CD1c-positive myeloid dendritic cell (primary cell): Measurements from ENCODE around the gene LCP2.
"Not testable (repeated sequence)": the region's sequence is repeated elsewhere in the genome, so short reads cannot be mapped to it uniquely, and the experiment has no call there.

Source experiments
- DNase-seq: peaks from one replicate; pipeline ENCODE4 v3.0.0-alpha.2; 2016; ENCODE audit errors: extremely low spot score

Gene LCP2

DNA sequence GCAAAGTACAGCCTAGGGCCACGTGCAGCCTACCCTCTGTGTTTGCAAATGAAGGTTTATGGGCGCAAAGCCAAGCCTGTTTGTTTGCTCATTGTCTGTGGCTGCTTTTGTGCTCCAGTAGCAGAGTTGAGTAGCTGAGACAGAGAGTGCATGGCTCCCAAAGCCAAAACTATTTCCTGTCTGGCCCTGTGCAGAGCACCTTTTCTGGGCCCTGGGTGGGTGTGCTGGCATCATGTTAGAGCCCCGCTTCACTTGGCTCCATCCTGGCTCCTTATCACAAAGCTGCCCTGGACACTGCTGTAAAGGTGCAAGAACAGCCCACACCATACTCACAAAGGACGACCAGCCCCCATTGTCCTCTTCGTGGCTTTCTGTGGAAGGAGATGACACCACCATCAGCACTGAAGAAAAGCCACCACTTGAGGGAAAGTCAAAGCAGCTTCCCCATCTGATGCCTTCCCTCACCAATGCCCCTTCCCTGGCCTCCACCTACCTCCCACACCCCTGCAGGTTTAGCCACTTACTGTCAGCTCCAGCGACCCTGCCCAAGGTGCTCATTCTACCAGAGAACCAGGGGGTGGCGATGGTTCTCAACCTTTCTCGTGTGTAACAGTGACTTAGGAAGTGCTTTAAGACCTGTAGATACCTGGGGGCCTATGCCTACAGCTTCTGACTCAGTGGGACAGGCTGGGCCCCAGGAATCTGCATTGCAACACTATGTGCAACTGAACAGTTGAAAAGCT is 23.4 kb downstream of the LCP2 start:
- DNase-seq: peak; percentile 60

DNA sequence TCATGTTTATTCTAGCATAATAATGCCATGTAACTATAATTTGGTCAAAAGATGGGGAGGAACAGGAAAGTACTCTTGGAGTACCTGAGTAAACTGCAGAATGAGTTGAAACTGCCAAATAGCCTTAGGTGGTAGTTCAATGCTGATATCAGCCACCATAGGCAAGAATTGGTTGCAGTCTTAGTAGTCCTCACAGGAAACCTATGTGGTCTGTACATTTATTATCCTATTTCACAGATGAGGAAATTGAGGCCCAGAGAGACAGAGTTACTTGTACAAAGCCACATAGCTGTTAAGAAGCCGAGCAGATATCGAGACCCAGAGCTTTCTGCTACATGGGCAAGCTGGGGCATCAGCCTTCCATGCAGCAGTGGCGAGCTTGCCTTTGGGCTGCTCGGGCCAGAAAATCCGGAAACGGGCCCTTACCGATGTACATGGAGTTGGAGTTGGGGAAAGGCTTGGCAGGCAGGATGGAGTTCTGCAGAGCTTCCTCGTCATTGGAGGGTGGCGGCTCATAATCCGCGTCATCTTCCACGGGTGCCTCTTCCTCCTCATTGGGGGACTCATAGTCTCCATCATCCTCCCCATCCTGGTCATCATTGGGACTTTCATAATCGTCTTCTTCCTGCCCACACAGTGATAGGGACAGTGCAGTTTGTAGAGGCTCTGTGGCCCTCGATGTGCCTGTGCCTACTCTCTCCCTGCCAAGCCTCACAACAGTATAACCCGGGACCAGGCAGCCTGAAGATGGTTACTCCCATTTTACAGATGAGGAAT is 27.1 kb downstream of the LCP2 start:
- DNase-seq: peak; percentile 30

DNA sequence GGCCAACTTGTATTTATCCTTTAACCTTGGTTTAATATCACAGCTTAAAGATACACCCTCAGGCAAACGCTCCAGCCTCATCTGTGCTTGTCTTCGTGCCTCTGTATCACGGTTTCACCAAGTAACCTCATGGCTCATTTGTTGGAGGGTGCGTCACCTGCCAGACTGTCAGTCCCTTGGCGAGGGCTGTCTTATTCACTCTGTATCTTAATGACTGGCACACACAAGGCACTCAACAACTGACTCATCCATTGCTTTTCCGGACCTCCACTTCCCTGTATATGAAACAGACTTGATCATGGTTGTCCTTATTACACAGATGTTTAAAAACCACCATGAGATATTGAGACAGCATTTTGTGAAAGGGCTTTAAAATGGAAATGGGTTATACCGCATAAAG is 28.0 kb downstream of the LCP2 start:
- peak; percentile 83 for DNase-seq

DNA sequence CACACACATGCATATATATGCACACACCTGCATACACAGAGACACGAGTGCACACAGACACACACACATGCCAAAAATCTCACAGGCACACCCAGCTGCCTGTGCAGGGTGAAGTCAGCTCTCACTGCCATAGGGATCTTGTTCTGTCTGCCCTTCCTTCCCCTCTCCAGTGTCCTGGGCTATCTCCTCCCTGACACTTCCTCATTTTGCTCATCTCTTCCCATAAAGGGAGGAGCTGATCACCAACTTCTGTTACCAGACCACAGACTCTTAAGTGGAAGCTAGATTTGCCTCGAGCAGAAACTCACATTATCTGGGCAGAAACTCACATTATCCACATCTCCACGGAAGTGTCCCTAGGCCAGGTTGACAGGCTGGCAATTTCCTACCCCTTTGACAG is 28.7 kb downstream of the LCP2 start:
- peak; percentile 85 for DNase-seq

DNA sequence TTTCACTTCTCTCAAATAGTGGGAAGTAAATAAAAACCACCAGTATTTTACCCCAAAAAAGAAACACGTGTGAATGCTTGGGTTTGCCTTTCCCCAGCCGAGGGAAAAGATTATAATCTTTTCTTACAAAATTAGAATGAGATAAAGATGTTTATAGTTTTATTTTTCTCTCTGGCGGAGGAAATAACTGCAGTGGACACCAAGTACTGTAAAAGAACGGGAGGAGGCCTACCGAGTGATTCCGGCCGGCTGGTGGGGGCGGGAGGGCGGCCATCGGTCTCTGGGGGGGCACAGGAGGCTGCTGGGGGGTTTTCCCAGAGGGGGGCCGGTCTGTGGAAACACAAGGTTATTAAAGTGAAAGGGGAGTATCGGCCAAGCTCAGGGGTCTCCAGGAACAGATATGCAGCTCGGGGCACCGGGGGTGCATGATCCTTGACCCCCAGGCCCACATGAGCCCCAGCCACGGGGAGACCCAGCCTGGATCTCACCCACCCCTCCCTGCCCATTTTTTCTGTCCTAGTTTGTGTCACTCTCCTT is 29.4 kb downstream of the LCP2 start:
- DNase-seq: no peak

DNA sequence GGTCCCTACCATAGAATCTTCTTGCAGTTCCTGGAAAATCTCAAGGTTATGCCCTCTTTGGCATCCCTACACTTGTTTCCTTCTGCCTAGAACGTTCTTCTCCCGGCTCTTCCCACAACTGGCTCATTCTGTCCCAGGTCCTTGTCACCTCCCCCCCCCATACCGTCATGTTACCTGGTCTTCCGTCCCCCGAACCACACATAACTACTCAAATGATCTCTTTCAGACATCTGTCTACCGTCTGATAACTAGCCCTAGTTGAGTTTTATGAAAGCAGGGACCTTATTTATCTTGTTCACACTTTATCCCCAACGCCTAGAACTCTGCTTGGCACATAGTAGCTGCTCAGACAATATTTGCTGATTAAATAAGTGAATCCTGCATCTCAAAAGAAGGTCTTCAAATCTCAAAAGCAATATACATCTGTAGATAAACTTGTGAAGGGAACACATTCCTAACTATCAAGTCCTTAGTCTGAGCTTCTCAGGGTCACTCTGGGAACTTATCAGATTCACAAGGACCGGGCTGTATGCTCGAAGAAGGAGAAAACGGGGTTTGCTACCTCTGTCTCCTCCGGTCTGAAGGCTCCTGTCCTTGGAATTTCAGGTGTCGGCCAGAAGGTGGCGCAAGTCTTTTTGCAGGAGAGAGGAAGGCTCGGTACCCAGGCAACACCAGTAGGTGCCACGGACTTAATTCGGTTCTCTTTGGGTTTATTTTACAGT is 30.0 kb downstream of the LCP2 start:
- peak; percentile 88 for DNase-seq

DNA sequence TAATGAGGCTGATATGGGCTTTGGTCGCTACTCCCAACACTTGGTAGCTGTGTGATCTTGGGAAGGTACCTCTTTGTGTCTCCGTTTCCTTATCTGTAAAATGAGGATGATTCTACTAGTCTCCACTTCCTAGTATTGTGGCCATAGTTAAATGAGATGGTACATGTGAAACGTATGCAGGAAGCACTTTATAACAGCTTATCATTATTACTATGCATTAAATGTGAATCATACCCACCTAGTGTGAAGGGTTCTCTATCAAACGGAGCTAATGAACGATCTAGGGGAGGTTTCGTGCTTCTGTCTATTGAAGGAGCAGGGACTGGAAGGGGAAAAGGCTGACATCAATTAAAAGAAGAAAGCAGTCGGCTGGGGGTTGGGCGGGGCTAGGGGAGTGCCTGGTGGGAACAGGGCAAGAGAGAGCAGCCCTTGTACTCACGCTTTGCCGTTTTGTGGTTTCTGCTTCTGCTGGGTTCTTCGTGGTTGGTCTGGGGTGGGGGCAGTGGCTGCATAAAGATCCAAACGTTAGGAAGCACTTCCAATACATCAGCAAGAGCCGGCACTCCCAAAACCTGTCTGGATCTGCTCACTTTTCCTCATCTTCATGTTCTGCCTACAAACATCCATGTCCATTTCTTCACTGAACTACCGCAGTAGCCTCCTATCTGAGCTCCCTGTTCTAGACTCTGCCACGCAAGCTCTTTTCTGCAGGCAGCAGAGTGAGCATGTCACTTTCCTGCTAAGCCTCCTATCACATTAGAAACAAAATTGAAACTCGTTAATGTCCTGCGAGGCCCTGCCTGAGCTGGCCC is 30.8 kb downstream of the LCP2 start:
- DNase-seq: no peak

DNA sequence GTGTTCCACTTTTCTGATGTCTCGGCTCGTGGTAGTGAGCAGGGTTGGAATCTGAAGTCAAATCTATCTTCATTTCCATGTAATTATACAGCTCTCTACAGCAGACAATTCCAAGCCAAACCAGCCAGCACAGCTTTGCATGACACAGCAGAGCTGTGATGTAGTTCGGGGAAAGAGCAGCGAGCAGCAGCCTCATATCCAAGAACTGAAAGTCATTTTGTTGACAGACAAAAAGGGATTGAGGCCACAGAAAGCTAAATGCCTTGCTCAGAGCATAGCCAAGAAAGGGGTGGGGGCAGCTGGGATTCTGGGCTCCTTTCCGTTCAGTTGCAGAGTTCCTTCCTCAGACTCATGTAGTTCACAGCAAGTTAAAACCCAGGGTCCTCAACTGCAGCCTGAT is 32.1 kb downstream of the LCP2 start:
- DNase-seq: no peak

DNA sequence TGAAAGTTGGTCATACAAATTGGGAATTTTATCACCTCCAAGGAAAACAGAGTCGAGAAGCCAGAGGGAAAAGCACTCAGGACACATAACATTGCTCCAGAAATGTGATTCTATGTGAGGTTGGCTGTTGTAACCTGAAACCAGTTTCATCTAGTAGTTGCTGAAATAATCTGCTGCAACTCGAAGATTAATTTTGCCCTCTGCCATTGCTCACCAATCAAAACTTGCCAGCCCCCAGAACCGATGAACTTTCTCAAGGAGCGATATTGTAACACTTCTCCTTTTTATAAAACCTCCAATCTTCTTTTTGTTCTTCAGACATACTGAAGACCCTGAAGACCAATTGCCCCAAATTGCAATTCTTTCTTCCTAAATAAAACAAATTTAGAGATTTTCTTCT is 33.7 kb downstream of the LCP2 start:
- DNase-seq: no peak

DNA sequence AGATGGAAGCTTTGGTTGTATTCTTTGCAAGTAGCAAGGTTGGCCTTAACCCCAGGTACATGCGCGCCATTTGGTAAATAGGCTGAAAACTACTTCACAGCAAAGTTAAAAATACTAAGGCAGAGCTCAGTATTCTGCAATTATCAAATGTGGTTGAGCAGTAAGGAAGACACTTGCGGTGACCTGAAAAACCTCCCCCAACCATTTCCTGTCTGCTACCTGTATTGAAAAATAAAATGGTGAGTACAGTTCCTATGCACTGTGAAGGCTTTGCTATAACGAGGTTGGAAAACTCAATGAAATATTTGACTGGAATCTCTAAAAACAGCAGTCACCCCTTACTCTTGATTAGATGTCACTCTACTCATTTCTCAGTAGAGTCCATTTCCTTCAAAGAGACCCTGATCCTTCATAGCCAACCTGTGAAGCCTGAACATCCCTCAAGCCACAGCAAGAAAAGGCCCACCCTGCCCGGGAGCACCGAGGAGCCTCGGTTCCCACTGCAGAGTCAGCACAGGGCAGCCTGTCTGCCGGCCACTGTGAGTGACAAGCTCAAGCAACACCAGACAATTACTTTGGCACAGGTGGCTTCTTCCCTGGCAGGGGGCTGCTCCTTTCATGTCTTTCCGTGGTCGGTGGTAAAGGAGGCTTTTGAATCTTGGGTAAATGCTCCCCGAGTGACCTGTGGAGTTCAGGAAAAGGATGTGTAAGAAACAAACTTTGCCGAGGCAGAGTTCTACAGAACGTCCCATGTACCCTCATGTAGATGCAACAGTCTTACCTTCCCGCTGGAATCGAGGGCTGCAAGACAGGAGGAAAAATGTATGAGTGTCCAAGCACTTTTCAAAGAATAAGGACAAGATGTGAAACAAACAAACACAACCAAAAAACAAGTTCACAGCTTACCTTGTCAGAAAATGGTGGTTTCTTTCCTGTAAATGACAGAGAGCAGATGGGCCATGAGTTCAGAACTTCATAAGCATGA is 35.2 kb downstream of the LCP2 start:
- DNase-seq: peak; percentile 27

DNA sequence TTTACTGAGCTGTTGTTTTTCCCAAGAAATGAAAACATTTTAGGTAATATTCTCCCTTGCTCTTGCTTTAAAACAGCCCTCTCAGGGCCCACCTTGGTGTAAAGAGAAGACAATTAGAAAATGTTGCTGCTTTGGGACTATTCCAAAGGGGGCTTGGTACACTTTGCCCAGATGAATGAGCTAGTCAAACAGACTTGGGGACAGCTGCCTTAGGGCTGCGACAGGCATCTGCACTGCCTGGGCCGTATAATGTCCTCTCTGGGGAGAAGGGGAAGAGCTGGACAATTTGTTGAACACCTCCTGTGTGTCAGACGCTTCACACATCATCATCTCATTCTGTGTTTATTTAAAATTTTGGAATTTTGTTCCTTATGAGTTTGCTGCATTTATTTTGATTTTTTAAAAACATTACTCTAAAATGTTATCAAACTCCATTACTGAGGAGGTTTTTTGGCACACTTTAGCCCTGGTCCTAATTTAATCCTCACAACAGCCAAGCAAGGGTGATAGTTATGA is 36.0 kb downstream of the LCP2 start:
- DNase-seq: no peak

DNA sequence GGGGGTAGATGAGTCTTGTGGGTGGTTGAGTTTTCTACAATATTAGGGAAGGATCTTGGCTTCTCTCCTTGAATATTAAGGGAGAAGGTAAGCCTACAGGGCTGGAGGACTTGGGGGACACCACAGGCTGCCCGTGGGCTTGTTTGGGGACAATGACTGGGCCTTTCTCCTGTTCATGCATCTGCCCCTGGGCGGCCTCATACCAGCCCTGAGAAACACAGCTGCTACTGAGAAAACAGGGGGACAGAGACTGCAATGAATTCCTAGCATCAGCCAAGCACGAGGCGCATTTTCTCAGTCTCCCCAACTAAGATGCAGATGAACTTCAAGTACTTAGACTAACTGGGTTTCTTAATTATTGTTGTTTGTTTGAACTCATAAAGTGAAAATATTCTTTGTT is 40.2 kb downstream of the LCP2 start:
- DNase-seq: no peak

DNA sequence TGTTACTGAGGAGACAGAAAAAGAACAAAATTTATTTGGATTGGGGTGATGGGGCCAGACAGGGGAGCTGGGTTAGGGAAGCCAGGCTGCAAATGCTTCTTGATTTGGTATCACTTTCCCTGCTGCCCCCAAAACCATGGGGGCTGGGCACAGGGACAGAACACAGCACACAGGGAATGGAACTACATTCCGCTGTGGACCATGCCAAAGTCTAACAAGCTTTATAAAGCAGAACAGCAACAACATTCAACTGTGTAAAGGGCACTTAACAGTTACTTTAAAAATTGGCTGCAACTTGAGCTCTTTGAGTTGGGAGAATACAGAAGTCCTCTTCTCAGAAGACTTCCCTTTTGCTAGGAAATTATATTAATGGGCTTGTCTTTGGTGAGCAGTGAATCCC is 41.0 kb downstream of the LCP2 start:
- DNase-seq: no peak

DNA sequence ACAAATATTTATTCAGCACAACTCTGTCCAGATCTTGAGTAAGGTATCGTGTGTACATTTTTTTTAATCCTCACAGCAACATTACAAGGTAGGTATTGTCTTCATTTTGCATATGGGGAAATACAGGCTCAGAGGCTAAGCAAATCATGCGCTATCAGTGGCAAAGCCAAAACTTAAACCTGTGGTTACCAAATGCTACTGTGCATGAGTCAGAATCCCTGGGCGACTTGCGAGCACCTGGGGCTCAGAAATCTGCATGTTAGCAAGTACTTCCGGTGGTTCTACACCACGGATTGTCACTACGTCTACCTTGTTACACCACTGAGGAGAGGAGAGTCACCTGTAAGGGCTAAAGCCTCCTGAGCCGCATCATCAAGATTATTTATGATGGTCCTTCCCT is 43.5 kb downstream of the LCP2 start:
- DNase-seq: peak; percentile 33

DNA sequence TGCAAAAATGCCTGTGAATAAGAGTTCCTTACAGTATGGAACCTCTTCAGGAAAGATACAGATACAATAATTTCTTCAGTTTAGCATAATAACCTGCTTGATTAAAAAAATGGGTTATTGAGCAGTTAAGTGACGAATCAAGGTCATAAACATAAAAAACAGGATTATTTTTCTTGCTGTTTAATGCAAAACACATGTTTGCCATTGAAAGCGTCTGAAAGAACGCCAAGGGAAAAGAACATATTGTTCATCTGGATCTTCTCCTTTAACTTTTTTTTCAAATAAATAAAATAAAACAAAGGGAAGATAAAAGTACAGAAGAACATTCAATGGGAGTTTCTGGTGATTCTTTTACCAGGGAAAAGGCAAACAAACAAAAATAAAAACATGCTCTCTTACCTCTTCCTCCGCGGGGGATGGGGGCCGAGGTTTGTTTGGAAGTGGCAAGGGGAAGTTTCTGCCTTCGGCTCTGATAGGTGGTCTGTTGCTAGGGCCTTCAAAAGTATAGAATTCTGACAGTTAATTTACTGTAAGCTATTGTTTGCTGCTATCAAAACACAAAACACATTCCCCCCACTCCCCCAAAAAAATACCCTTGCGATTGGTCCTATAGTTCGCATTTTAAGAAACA is 44.7 kb downstream of the LCP2 start:
- DNase-seq: no peak

DNA sequence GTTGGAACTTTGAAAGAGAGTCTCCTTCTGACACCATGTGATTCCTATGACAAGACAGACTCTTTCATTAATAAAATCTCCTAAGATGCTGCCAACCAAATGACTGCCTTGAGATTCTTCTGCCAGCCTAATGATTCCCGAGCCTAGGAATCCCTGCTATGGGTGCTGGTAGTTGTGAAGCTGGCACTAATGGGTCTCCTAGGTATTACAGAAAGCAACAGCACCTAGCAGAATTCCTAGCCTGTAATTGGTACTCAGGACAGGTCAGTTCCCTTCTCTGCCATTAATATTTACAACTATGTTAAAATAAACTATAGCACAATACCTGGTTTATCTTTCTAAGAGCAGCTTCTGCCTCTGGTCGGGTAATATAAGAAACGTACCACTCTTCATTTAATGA is 45.5 kb downstream of the LCP2 start:
- no peak for DNase-seq

DNA sequence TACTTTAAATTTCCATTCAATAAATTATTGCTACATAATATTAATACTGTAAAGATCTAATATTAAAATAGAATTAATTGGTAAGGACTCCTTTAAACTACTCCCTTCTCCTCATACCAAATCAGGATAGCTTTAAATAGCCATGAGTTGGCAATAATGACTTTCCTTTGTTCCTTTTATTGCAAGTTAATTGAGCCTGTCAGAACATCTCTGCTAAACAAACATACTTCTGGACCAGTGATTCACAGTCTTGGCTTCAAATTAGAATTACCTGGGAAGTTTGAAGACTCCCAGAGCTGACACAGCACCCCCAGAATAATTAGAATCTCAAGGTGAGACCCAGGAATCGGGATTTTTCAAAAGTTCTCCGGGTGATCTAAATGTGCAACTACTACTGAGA is 46.1 kb downstream of the LCP2 start:
- DNase-seq: no peak

DNA sequence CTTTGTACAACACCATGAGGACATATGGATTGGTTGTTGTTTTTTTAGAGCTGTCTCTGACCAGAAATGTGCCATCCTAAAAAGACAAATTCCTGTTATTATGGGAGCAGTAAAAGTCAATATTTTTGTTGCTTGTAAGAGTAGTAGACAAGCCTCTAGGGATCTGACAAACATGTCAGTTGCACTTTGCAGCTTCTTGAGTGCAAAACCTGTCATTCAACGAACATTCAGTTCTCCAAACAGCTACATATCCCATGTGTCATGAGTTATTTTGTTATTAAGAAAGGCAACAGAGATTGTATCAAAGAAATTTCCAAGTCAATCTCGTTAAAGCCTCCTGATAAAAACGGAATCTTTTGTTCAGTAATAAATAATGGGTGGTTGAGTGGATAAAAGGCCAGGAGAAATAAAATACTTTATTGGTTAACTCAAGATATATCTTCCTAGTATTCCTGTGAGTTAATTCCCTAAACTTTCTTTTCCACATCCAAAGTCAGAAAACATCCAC is 46.7 kb downstream of the LCP2 start:
- no peak for DNase-seq

DNA sequence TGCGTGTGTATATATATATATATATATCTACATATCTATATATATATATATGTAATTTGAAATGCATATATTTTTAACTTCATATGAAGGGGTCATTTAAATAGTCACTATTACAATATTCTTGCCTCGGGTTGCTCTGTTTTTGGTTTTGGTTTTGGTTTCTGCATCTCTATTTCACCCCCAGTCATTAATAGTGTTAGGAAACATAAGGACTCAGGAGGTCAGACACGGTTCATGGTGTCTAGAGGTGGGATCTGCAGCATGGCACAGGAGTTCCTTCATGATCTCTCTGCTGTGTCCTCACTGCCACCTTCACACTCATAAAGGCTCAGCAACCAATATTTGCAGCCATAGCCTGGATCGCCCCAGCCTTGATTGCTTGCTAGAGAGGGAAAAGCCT is 48.2 kb downstream of the LCP2 start:
- no peak for DNase-seq

DNA sequence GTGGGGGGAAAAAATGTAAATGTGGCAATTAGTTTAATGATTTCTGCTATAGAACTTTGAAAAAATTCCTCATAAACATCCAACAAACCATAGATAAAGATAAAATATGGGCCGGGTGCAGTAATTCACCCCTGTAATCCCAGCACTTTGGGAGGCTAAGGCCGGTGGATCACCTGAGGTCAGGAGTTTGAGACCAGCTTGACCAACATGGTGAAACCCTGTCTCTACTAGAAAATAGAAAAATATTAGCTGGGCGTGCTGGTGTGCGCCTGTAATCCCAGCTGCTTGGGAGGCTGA is 48.7 kb downstream of the LCP2 start:
- not testable (repeated sequence) for DNase-seq
